Measurements from ENCODE around the gene C2orf92.

GRCh38 chr2:97664636-97664970 is 4.9 kb upstream of the C2orf92 start:
- TF ChIP-seq, protein P1, sequence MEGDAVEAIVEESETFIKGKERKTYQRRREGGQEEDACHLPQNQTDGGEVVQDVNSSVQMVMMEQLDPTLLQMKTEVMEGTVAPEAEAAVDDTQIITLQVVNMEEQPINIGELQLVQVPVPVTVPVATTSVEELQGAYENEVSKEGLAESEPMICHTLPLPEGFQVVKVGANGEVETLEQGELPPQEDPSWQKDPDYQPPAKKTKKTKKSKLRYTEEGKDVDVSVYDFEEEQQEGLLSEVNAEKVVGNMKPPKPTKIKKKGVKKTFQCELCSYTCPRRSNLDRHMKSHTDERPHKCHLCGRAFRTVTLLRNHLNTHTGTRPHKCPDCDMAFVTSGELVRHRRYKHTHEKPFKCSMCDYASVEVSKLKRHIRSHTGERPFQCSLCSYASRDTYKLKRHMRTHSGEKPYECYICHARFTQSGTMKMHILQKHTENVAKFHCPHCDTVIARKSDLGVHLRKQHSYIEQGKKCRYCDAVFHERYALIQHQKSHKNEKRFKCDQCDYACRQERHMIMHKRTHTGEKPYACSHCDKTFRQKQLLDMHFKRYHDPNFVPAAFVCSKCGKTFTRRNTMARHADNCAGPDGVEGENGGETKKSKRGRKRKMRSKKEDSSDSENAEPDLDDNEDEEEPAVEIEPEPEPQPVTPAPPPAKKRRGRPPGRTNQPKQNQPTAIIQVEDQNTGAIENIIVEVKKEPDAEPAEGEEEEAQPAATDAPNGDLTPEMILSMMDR (IDR thresholded peaks at IDR 0.05), result no peak
- TF ChIP-seq POLR2AphosphoS5 (IDR thresholded peaks at IDR 0.05; ENCODE audit: insufficient read depth in 1 of 2, low read depth in 1 of 2), result no peak

Measured in vagina (tissue), 2 donors.